CD8-positive, alpha-beta memory T cell (primary cell): ENCODE results near the gene TMEM59L. TPM values are rescaled to one million over a fixed set of nuclear protein-coding genes. Genes with fewer than 3 reads are reported as not detected.

ENCODE experiments used
- CTCF ChIA-PET: fragments of 350-600 bp; sonication (Branson Sonifier 250); formaldehyde crosslinking; loops from one replicate; lab custom pipeline; 2021; ENCODE audit warnings: antibody characterized with exemption; lab: Charles Lee
- POLR2A ChIA-PET: fragments of 350-600 bp; sonication (Branson Sonifier 250); formaldehyde crosslinking; loops from one replicate; lab custom pipeline; 2021; ENCODE audit warnings: antibody characterized with exemption; lab: Charles Lee
- DNase-seq, 5 donors: peaks; one replicate each; pipeline versions ENCODE4 v3.0.0 to v3.0.0-alpha.2; 2020 to 2022; ENCODE audit warnings: mixed read lengths in 1 of 5
- H3K27ac ChIP-seq: one replicate; pipeline ENCODE4 v1.7.0; 2013; ENCODE audit warnings: low read depth, mild to moderate bottlenecking, low read length, moderate library complexity
- H3K27me3 ChIP-seq: 2 replicates; pipeline ENCODE4 v1.7.0; 2013; ENCODE audit warnings: low read length, mild to moderate bottlenecking; ENCODE audit not compliant: insufficient read depth, poor library complexity, severe bottlenecking
- H3K36me3 ChIP-seq: 2 replicates; pipeline ENCODE4 v1.7.0; 2013; ENCODE audit warnings: mild to moderate bottlenecking, low read length, moderate library complexity; ENCODE audit not compliant: insufficient read depth
- H3K4me1 ChIP-seq: 2 replicates; pipeline ENCODE4 v1.7.0; 2013; ENCODE audit warnings: mild to moderate bottlenecking, low read length, moderate library complexity; ENCODE audit not compliant: insufficient read depth
- H3K4me3 ChIP-seq: 2 replicates; pipeline ENCODE4 v1.7.0; 2013; ENCODE audit warnings: mild to moderate bottlenecking, low read length
- H3K9me3 ChIP-seq: 2 replicates; pipeline ENCODE4 v1.7.0; 2013; ENCODE audit warnings: mild to moderate bottlenecking, low read length
- H3K27ac Mint-ChIP-seq, 8 donors: one replicate each; pipeline ENCODE4 v1.8.0; 2020 to 2021; ENCODE audit warnings: mixed read lengths in 8 of 8, mild to moderate bottlenecking in 6 of 8, inconsistent platforms in 3 of 8, moderate library complexity in 3 of 8
- H3K27me3 Mint-ChIP-seq, 2 donors: one replicate each; pipeline ENCODE4 v1.8.0; 2020 to 2021; ENCODE audit warnings: mixed read lengths in 2 of 2, mild to moderate bottlenecking in 1 of 2, moderate library complexity in 1 of 2
- H3K36me3 Mint-ChIP-seq, 3 donors: one replicate each; pipeline ENCODE4 v1.8.0; 2020 to 2021; ENCODE audit warnings: mixed read lengths in 3 of 3, inconsistent platforms in 1 of 3, mild to moderate bottlenecking in 1 of 3
- H3K4me1 Mint-ChIP-seq, 3 donors: one replicate each; pipeline ENCODE4 v1.8.0; 2020 to 2021; ENCODE audit warnings: mixed read lengths in 3 of 3, inconsistent platforms in 1 of 3, mild to moderate bottlenecking in 1 of 3
- H3K4me3 Mint-ChIP-seq, 7 donors: one replicate each; pipeline ENCODE4 v1.8.0; 2020 to 2021; ENCODE audit warnings: mixed read lengths in 7 of 7, mild to moderate bottlenecking in 6 of 7, moderate library complexity in 4 of 7, inconsistent platforms in 2 of 7
- H3K9me3 Mint-ChIP-seq, 5 donors: one replicate each; pipeline ENCODE4 v1.8.0; 2020 to 2022; ENCODE audit warnings: mixed read lengths in 5 of 5, mild to moderate bottlenecking in 3 of 5, moderate library complexity in 2 of 5, inconsistent platforms in 1 of 5
- polyA plus RNA-seq: library from polyadenylated mRNA; unstranded; fragments of 300-500 nt; fragmentation: Illumina TruSeq; gene quantifications from one replicate; pipeline ENCODE4 v1.2.3, GENCODE V29; 2021
- total RNA-seq, 2 experiments: library from RNA; stranded (reverse); gene quantifications; one replicate each; pipeline ENCODE4 v1.2.3, GENCODE V29; 2021

TMEM59L gene
- total and polyA plus RNA-seq, 3 experiments from 2014 or later: not detected

GRCh38 chr19:18620311-18620710, 7.6 kb downstream of the TMEM59L start:
- peaks cover 13 to 28% of the 10 kb centered on the region in 2 donors for H3K27me3 Mint-ChIP-seq
- no peak overlapping the region for H3K4me3 ChIP-seq
- H3K27ac Mint-ChIP-seq: no peak overlapping the region
- no peaks in the 10 kb centered on the region for H3K36me3 ChIP-seq
- H3K27me3 ChIP-seq: peaks cover 8% of the 10 kb centered on the region
- no peak for DNase-seq
- POLR2A ChIA-PET: no interaction called here
- H3K9me3 ChIP-seq: no peaks in the 10 kb centered on the region
- H3K4me1 ChIP-seq: no peaks in the 10 kb centered on the region
- H3K4me1 Mint-ChIP-seq: no peaks in the 10 kb centered on the region
- H3K9me3 Mint-ChIP-seq: no peaks in the 10 kb centered on the region
- no peak overlapping the region for H3K4me3 Mint-ChIP-seq
- H3K27ac ChIP-seq: no peak overlapping the region
- CTCF ChIA-PET: no interaction called here
- peaks cover 0 to 3% (median 0%) of the 10 kb centered on the region in 3 donors for H3K36me3 Mint-ChIP-seq

GRCh38 chr19:18620902-18621301, 8.2 kb downstream of the TMEM59L start:
- Mint-ChIP-seq H3K4me3 (no peak overlapping the region), H3K36me3 (peaks cover 0 to 3% (median 0%) of the 10 kb centered on the region in 3 donors), H3K9me3 (no peaks in the 10 kb centered on the region), H3K27ac (peak overlapping the region in 1 of 8 donors; percentile 87), H3K27me3 (peaks cover 13 to 24% of the 10 kb centered on the region in 2 donors), H3K4me1 (no peaks in the 10 kb centered on the region)
- H3K27ac ChIP-seq: no peak overlapping the region
- no peaks in the 10 kb centered on the region for H3K4me1 ChIP-seq
- H3K36me3 ChIP-seq: no peaks in the 10 kb centered on the region
- ChIA-PET CTCF (no interaction called here), POLR2A (no interaction called here)
- H3K27me3 ChIP-seq: peaks cover 8% of the 10 kb centered on the region
- DNase-seq: no peak
- H3K9me3 ChIP-seq: no peaks in the 10 kb centered on the region
- no peak overlapping the region for H3K4me3 ChIP-seq

- Histone ChIP-seq H3K36me3 (no peaks in the 10 kb centered on the region), H3K4me3 (no peak overlapping the region), H3K27ac (no peak overlapping the region), H3K27me3 (no peaks in the 10 kb centered on the region), H3K4me1 (no peaks in the 10 kb centered on the region), H3K9me3 (no peaks in the 10 kb centered on the region)
- H3K27me3 Mint-ChIP-seq: peaks cover 1 to 4% of the 10 kb centered on the region in 2 donors
- DNase-seq: no peak
- no peaks in the 10 kb centered on the region for H3K36me3 Mint-ChIP-seq
- no peak overlapping the region for H3K4me3 Mint-ChIP-seq
- CTCF ChIA-PET: no interaction called here
- POLR2A ChIA-PET: no interaction called here
- no peaks in the 10 kb centered on the region for H3K4me1 Mint-ChIP-seq
- H3K27ac Mint-ChIP-seq: no peak overlapping the region
- H3K9me3 Mint-ChIP-seq: no peaks in the 10 kb centered on the region
These were observed 14.2 kb downstream of the TMEM59L start for GRCh38 chr19:18626906-18627305.

GRCh38 chr19:18629166-18630088, 16.8 kb downstream of the TMEM59L start:
- no peaks in the 10 kb centered on the region for H3K36me3 ChIP-seq
- H3K4me3 ChIP-seq: no peak overlapping the region
- no peak for DNase-seq
- no peaks in the 10 kb centered on the region for H3K9me3 ChIP-seq
- POLR2A ChIA-PET: interaction anchor here (0.6 kb wide), 1 partner anchor 138 kb away, joined by 3 read pairs; no protein-coding TSS in a partner anchor
- no peaks in the 10 kb centered on the region for H3K27me3 ChIP-seq
- H3K27ac Mint-ChIP-seq: peak overlapping the region in 1 of 8 donors; percentile 58
- no peak overlapping the region for H3K4me3 Mint-ChIP-seq
- H3K27me3 Mint-ChIP-seq: peaks cover 2 to 9% of the 10 kb centered on the region in 2 donors
- no peaks in the 10 kb centered on the region for H3K4me1 ChIP-seq
- no peak overlapping the region for H3K27ac ChIP-seq
- no peaks in the 10 kb centered on the region for H3K9me3 Mint-ChIP-seq
- H3K4me1 Mint-ChIP-seq: no peaks in the 10 kb centered on the region
- CTCF ChIA-PET: interaction anchor here (1.1 to 1.7 kb wide), 3 partner anchors 35 to 178 kb away, joined by 3 to 4 read pairs (median 3); no protein-coding TSS in a partner anchor
- H3K36me3 Mint-ChIP-seq: no peaks in the 10 kb centered on the region

GRCh38 chr19:18633321-18633720, 20.7 kb downstream of the TMEM59L start:
- Histone ChIP-seq H3K27me3 (no peaks in the 10 kb centered on the region), H3K4me3 (no peak overlapping the region), H3K27ac (no peak overlapping the region), H3K36me3 (no peaks in the 10 kb centered on the region), H3K4me1 (peaks cover 19% of the 10 kb centered on the region), H3K9me3 (no peaks in the 10 kb centered on the region)
- peaks cover 21 to 27% (median 26%) of the 10 kb centered on the region in 3 donors for H3K4me1 Mint-ChIP-seq
- POLR2A ChIA-PET: no interaction called here
- no peak overlapping the region for H3K4me3 Mint-ChIP-seq
- CTCF ChIA-PET: no interaction called here
- no peaks in the 10 kb centered on the region for H3K36me3 Mint-ChIP-seq
- H3K9me3 Mint-ChIP-seq: no peaks in the 10 kb centered on the region
- peaks cover 5 to 9% of the 10 kb centered on the region in 2 donors for H3K27me3 Mint-ChIP-seq
- DNase-seq: no peak
- no peak overlapping the region for H3K27ac Mint-ChIP-seq

GRCh38 chr19:18634612-18635297, 22.1 kb downstream of the TMEM59L start:
- H3K9me3 ChIP-seq: no peaks in the 10 kb centered on the region
- Mint-ChIP-seq H3K4me3 (peak overlapping the region in 4 of 7 donors; percentile 49 to 75 (median 61)), H3K27me3 (peaks cover 5 to 6% of the 10 kb centered on the region in 2 donors), H3K9me3 (no peaks in the 10 kb centered on the region), H3K36me3 (no peaks in the 10 kb centered on the region), H3K27ac (peak overlapping the region in 4 of 8 donors; percentile 5 to 68 (median 58)), H3K4me1 (peaks cover 25 to 34% (median 32%) of the 10 kb centered on the region in 3 donors)
- H3K27ac ChIP-seq: no peak overlapping the region
- peaks cover 19% of the 10 kb centered on the region for H3K4me1 ChIP-seq
- CTCF ChIA-PET: no interaction called here
- POLR2A ChIA-PET: no interaction called here
- H3K4me3 ChIP-seq: no peak overlapping the region
- no peaks in the 10 kb centered on the region for H3K27me3 ChIP-seq
- no peak for DNase-seq
- H3K36me3 ChIP-seq: no peaks in the 10 kb centered on the region

- Mint-ChIP-seq H3K4me3 (peak overlapping the region; percentile 85 to 94 (median 89)), H3K9me3 (no peaks in the 10 kb centered on the region), H3K27me3 (peaks cover 5% of the 10 kb centered on the region in 2 donors), H3K36me3 (peaks cover 0 to 2% (median 0%) of the 10 kb centered on the region in 3 donors), H3K4me1 (peaks cover 25 to 38% (median 37%) of the 10 kb centered on the region in 3 donors), H3K27ac (peak overlapping the region in 7 of 8 donors; percentile 51 to 96 (median 89))
- POLR2A ChIA-PET: no interaction called here
- DNase-seq: no peak
- Histone ChIP-seq H3K4me3 (no peak overlapping the region), H3K9me3 (no peaks in the 10 kb centered on the region), H3K36me3 (no peaks in the 10 kb centered on the region), H3K27ac (no peak overlapping the region), H3K27me3 (no peaks in the 10 kb centered on the region), H3K4me1 (peaks cover 19% of the 10 kb centered on the region)
- CTCF ChIA-PET: no interaction called here
These were observed 23.1 kb downstream of the TMEM59L start for GRCh38 chr19:18635831-18636182.
